GM19395 (cell line): ENCODE measurements around the gene NAP1L1.

ENCODE experiments used
- ATAC-seq: cut with Tn5 transposase; IDR thresholded peaks from one replicate; pipeline ENCODE4 v1.9.1; 2021; ENCODE audit warnings: mild to moderate bottlenecking, moderate library complexity; ENCODE audit not compliant: unreplicated experiment

Gene NAP1L1

GRCh38 chr12:76084863-76085519 lies 506 bp upstream of the NAP1L1 start:
- peak; percentile 69 for ATAC-seq

GRCh38 chr12:76083246-76083903 lies 1.1 kb downstream of the NAP1L1 start:
- ATAC-seq = no peak

GRCh38 chr12:76081909-76082308 lies 2.6 kb downstream of the NAP1L1 start:
- no peak for ATAC-seq

- ATAC-seq = no peak
These were observed 3.6 kb downstream of the NAP1L1 start for GRCh38 chr12:76080729-76081415.

- ATAC-seq = no peak
These were observed 4.3 kb downstream of the NAP1L1 start for GRCh38 chr12:76080017-76080728.

- no peak for ATAC-seq
These were observed 5.7 kb downstream of the NAP1L1 start for GRCh38 chr12:76078748-76079147.

- no peak for ATAC-seq
These were observed 9.0 kb downstream of the NAP1L1 start for GRCh38 chr12:76075448-76075847.

- ATAC-seq = peak; percentile 45
These were observed 9.7 kb downstream of the NAP1L1 start for GRCh38 chr12:76074701-76075336.

GRCh38 chr12:76073561-76073960 lies 10.9 kb downstream of the NAP1L1 start:
- ATAC-seq = no peak

GRCh38 chr12:76072568-76072967 lies 11.9 kb downstream of the NAP1L1 start:
- ATAC-seq = no peak

- ATAC-seq = no peak
These were observed 15.1 kb downstream of the NAP1L1 start for GRCh38 chr12:76069339-76069738.

GRCh38 chr12:76065917-76066316 lies 18.6 kb downstream of the NAP1L1 start:
- ATAC-seq = no peak

GRCh38 chr12:76064904-76065303 lies 19.6 kb downstream of the NAP1L1 start:
- no peak for ATAC-seq

- no peak for ATAC-seq
These were observed 24.4 kb downstream of the NAP1L1 start for GRCh38 chr12:76060111-76060510.

GRCh38 chr12:76057326-76057725 lies 27.2 kb downstream of the NAP1L1 start:
- no peak for ATAC-seq

GRCh38 chr12:76055393-76055792 lies 29.1 kb downstream of the NAP1L1 start:
- ATAC-seq = no peak

GRCh38 chr12:76049575-76050251 lies 34.8 kb downstream of the NAP1L1 start:
- ATAC-seq = no peak

GRCh38 chr12:76047742-76048141 lies 36.7 kb downstream of the NAP1L1 start:
- no peak for ATAC-seq

GRCh38 chr12:76047060-76047459 lies 37.4 kb downstream of the NAP1L1 start:
- no peak for ATAC-seq

- ATAC-seq = no peak
These were observed 41.1 kb downstream of the NAP1L1 start for GRCh38 chr12:76043377-76043776.
